ENCODE data around the gene MRPL22.
"Not testable (repeated sequence)": the region's sequence is repeated elsewhere in the genome, so short reads cannot be mapped to it uniquely, and the experiment has no call there.

MRPL22 gene

GRCh38 chr5:154940375-154940771 lies 500 bp upstream of the MRPL22 start:
- no peak for DNase-seq (ENCODE audit: low read depth in 3 of 3)

- DNase-seq (ENCODE audit: low read depth in 3 of 3) = no peak
These were observed 2.7 kb downstream of the MRPL22 start for GRCh38 chr5:154943527-154943926.

DNA sequence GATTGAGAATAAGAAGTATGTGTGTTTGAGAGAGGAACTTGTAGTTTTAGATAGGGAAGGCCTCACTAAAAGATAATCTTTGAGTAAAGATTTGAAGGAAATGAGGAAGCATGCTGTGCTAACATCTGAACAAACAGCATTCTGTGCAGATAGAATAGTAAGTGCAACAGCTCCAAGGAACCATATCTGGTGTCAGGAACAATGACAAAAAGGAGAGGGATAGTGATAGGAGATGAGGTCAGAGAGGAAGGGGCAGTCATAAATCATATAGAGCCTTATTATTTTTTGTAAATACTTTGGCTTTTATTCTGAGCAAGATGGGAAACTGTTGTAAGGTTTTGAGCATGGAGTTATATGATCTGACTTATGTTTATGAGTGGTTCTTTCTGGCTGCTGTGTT lies 3.8 kb downstream of the MRPL22 start:
- DNase-seq (ENCODE audit: low read depth in 3 of 3) = no peak

- DNase-seq (ENCODE audit: low read depth in 3 of 3) = no peak
These were observed 4.9 kb downstream of the MRPL22 start for GRCh38 chr5:154945695-154946301.

- DNase-seq (ENCODE audit: low read depth in 3 of 3) = no peak
These were observed 6.9 kb downstream of the MRPL22 start for GRCh38 chr5:154947778-154948177.

- DNase-seq (ENCODE audit: low read depth in 3 of 3) = no peak
These were observed 7.4 kb downstream of the MRPL22 start for GRCh38 chr5:154948313-154948712.

GRCh38 chr5:154949781-154950180 lies 8.9 kb downstream of the MRPL22 start:
- DNase-seq (ENCODE audit: low read depth in 3 of 3) = no peak

- DNase-seq (ENCODE audit: low read depth in 3 of 3) = no peak
These were observed 15.8 kb downstream of the MRPL22 start for GRCh38 chr5:154956712-154957111.

DNA sequence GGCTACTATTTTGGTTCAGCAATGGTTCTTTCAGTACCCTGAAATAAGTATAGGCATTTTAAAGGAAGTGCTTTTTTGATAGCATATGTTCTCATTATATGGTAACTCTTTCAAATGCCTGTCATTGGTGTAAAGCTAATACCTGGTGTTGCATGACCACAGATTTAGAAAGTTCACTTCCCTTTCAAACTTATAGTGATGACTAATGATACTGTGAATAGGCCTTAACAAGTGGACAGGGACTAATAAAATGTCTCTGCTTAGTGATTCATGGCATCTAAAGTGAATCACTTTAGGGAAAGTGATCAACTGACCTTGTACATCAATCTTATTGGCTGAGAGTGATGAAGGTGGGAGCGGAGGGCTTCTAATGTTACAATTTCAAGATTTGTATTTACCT lies 21.6 kb downstream of the MRPL22 start:
- DNase-seq (ENCODE audit: low read depth in 3 of 3) = no peak

- DNase-seq (ENCODE audit: low read depth in 3 of 3) = no peak
These were observed 25.4 kb downstream of the MRPL22 start for GRCh38 chr5:154966081-154966841.

- no peak for DNase-seq (ENCODE audit: low read depth in 3 of 3)
These were observed 26.0 kb downstream of the MRPL22 start for GRCh38 chr5:154966874-154967273.

DNA sequence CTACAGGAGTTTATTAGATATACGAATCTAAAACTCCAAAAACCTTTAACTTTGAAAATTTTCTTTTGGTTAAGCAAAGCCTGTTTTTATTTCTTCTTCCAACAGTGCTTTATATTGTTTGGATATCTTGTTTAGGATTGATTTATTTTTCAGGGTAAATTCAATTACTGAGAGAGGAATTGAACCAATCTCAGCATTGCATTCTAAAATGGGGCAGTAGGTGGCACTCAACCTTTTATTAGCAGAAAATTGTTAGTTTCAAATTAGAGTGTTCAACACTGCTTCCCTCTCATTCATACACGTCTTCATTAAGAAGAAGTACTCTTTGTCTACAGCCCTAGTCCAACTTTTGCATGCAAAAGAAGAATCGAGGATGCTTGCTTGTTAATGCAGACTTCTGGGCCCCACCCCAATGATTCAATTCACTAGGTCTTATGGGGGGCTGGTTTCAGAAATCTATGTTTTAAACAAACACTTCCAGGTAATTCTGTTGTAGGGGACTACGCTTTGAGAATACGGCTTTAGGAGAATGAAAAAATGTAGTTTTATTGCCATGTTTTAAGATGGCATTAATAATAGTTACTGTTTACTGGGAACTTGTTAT lies 26.6 kb downstream of the MRPL22 start:
- DNase-seq (ENCODE audit: low read depth in 3 of 3) = no peak

GRCh38 chr5:154968953-154969352 lies 28.1 kb downstream of the MRPL22 start:
- DNase-seq (ENCODE audit: low read depth in 3 of 3) = no peak

DNA sequence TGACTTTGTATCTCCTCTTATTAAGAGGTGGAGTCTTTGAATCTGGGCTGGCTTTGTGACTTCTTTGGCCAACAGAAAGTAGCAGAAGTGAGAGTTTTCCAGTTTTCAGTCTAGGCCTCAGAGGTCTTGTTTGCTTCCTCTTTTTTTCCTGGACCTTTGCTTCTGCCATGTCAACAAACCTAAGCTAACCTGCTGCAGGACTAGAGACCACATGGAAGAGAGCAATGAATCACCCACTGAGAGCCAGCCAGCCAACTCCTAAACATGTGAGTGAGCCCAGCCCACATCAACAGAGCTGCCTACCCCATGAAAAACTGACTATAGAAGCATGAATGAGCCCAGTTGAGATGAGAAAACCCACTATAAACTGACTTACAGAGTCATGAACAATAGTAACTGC lies 29.9 kb downstream of the MRPL22 start:
- DNase-seq (ENCODE audit: low read depth in 3 of 3) = no peak

- no peak for DNase-seq (ENCODE audit: low read depth in 3 of 3)
These were observed 30.6 kb downstream of the MRPL22 start for GRCh38 chr5:154971501-154971900.

- no peak for DNase-seq (ENCODE audit: low read depth in 3 of 3)
These were observed 31.7 kb downstream of the MRPL22 start for GRCh38 chr5:154972476-154973080.

DNA sequence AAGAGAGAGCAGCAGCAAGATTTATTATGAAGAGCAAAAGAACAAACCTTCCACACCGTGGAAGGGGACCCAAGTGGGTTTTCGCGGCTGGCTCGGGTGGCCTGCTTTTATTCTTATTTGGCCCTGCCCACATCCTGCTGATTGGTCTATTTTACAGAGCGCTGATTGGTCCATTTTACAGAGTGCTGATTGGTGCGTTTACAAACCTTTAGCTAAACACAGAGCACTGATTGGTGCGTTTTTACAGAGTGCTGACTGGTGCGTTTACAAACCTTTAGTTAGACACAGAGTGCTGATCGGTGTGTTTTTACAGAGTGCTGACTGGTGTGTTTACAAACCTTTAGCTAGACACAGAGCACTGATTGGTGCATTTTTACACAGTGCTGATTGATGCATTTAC lies 35.2 kb downstream of the MRPL22 start:
- not testable (repeated sequence) for DNase-seq (ENCODE audit: low read depth in 3 of 3)

DNA sequence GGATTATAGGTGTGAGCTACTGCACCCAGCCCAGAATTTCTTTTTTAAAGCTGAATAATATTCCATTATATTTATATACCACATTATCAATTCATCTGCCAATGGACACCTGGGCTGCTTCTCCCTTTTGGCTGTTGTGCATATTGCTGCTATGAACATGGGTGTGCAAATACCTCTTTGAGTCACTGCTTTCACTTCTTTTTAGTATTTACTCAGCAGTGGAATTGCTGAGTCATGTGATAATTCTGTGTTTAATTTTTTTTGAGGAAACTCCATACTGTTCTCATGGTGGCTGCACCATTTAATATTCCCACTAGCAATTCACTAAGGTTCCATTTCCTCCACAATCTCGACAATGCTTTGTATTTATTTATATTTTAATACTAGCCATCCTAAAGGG lies 36.5 kb downstream of the MRPL22 start:
- no peak for DNase-seq (ENCODE audit: low read depth in 3 of 3)

DNA sequence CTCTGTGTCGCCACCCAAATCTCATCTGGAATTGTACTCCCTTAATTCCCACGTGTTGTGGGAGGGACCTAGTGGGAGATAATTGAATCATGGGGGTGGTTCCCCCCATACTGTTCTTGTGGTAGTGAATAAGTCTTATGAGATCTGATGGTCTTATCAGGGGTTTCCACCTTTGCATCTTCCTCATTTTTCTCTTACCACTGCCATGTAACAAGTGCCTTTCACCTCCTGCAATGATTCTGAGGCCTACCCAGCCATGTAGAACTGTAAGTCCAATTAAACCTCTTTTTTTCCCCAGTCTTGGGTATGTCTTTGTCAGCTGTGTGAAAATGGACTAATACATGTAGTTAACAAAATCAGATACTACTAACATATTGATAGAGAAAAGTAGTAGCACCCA lies 37.4 kb downstream of the MRPL22 start:
- DNase-seq (ENCODE audit: low read depth in 3 of 3) = not testable (repeated sequence)

GRCh38 chr5:154984946-154985516 lies 44.2 kb downstream of the MRPL22 start:
- no peak for DNase-seq (ENCODE audit: low read depth in 3 of 3)

GRCh38 chr5:154986151-154986550 lies 45.3 kb downstream of the MRPL22 start:
- no peak for DNase-seq (ENCODE audit: low read depth in 3 of 3)

DNA sequence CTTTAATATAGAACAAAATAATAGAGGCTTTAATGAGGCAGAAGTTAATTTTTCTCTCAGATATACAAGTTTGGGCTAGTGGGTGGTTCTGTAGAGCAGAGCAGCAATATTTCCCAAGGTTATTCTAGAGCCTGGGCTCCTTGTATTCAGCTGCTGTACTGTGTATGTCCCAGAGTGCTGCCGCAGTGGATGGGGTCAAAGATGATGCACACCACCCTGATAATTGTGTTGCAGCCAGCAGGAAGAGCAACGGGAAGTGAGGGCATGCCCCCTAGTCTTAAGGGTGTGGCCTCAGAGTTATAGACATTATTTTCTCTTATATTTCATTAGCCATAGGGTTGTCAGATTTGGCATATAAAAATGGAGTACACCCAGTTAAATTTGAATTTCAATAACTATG lies 48.8 kb downstream of the MRPL22 start:
- DNase-seq (ENCODE audit: low read depth in 3 of 3) = no peak

Data from stimulated activated CD4-positive, alpha-beta T cell treated with anti-CD3 and anti-CD28 coated beads, TNF-alpha, amount 100 ng/mL, for 24 hours (primary cell).